IMR-90 (cell line): ENCODE measurements around the gene TRAPPC10. TPM values are rescaled to one million over a fixed set of nuclear protein-coding genes. Genes with fewer than 3 reads are reported as not detected.
"Not testable (repeated sequence)": the region's sequence is repeated elsewhere in the genome, so short reads cannot be mapped to it uniquely, and the experiment has no call there.

Experiments used
- ATAC-seq: fragments of 200-7000 bp; cut with Tn5 transposase; 2 replicates; pipeline ENCODE4 v1.9.1; 2020; ENCODE audit warnings: low read depth, mild to moderate bottlenecking, moderate library complexity
- BruUV-seq: library from RNA; stranded (reverse); fragments of 400-500 nt; replicated peaks from 2 replicates; lab custom pipeline; 2021; lab: Mats Ljungman, UMichigan
- CTCF ChIA-PET: fragments of 300-600 bp; formaldehyde crosslinking; extraction: SDS; loops from one replicate; lab custom pipeline; 2021; ENCODE audit warnings: antibody characterized with exemption; lab: Yijun Ruan, JAX
- POLR2A ChIA-PET: fragments of 300-600 bp; sonication (Branson Sonifier 250); formaldehyde crosslinking; loops from one replicate; lab custom pipeline; 2022; ENCODE audit warnings: antibody characterized with exemption; ENCODE audit not compliant: unreplicated experiment; lab: Charles Lee
- DNase-seq: peaks from one replicate; pipeline ENCODE4 v3.0.0; 2013
- H2AFZ ChIP-seq: replicated peaks from 2 replicates; pipeline ENCODE3; 2013; ENCODE audit warnings: low read length, mild to moderate bottlenecking; ENCODE audit not compliant: poor library complexity
- H2AK5ac ChIP-seq: 2 replicates; pipeline ENCODE4 v1.6.1; 2013; ENCODE audit warnings: low read depth, low read length, inconsistent platforms
- H2AK9ac ChIP-seq: replicated peaks from 2 replicates; pipeline ENCODE3; 2013; ENCODE audit warnings: mild to moderate bottlenecking, low read depth, low read length, moderate library complexity; ENCODE audit not compliant: poor library complexity
- H2BK120ac ChIP-seq: 2 replicates; pipeline ENCODE4 v1.6.1; 2013; ENCODE audit warnings: low read depth, low read length, inconsistent platforms
- H2BK15ac ChIP-seq: 3 replicates; pipeline ENCODE4 v1.6.1; 2013; ENCODE audit warnings: low read depth, low read length, inconsistent platforms
- H2BK20ac ChIP-seq: 2 replicates; pipeline ENCODE4 v1.6.1; 2013; ENCODE audit warnings: low read depth, mild to moderate bottlenecking, inconsistent platforms, low read length, moderate library complexity
- H2BK5ac ChIP-seq: 2 replicates; pipeline ENCODE4 v1.6.1; 2013; ENCODE audit warnings: mild to moderate bottlenecking, low read depth, low read length, inconsistent platforms; ENCODE audit not compliant: poor library complexity, severe bottlenecking
- H3K14ac ChIP-seq: replicated peaks from 2 replicates; pipeline ENCODE4 v1.6.1; 2013; ENCODE audit warnings: low read depth, low read length, inconsistent platforms
- H3K18ac ChIP-seq: 2 replicates; pipeline ENCODE4 v1.6.1; 2013; ENCODE audit warnings: low read depth, low read length, control low read depth
- H3K23ac ChIP-seq: 2 replicates; pipeline ENCODE4 v1.6.1; 2013; ENCODE audit warnings: low read depth, low read length, inconsistent platforms
- H3K27ac ChIP-seq: 2 replicates; pipeline ENCODE4 v1.5.1; 2013; ENCODE audit warnings: mild to moderate bottlenecking, control low read depth, low read length; ENCODE audit not compliant: insufficient read depth
- H3K27me3 ChIP-seq: 2 replicates; pipeline ENCODE4 v1.6.1; 2013; ENCODE audit warnings: low read length; ENCODE audit not compliant: control insufficient read depth, insufficient read depth
- H3K36me3 ChIP-seq: 2 replicates; pipeline ENCODE4 v1.6.1; 2013; ENCODE audit warnings: low read length, mixed read lengths; ENCODE audit not compliant: control insufficient read depth, insufficient read depth
- H3K4ac ChIP-seq: 2 replicates; pipeline ENCODE4 v1.6.1; 2013; ENCODE audit warnings: low read depth, low read length, inconsistent platforms
- H3K4me1 ChIP-seq: 2 replicates; pipeline ENCODE4 v1.6.1; 2013; ENCODE audit warnings: low read length, mixed read lengths; ENCODE audit not compliant: control insufficient read depth, insufficient read depth
- H3K4me2 ChIP-seq: 2 replicates; pipeline ENCODE4 v1.6.1; 2013; ENCODE audit warnings: low read depth, mild to moderate bottlenecking, control low read depth, low read length, moderate library complexity
- H3K4me3 ChIP-seq: 2 replicates; pipeline ENCODE4 v1.5.1; 2013; ENCODE audit warnings: low read depth, mild to moderate bottlenecking, control low read depth, low read length, moderate library complexity; ENCODE audit not compliant: insufficient read depth
- H3K56ac ChIP-seq: 2 replicates; pipeline ENCODE4 v1.6.1; 2013; ENCODE audit warnings: low read length, inconsistent platforms; ENCODE audit not compliant: insufficient read depth; ENCODE audit errors: extremely low read depth
- H3K79me1 ChIP-seq, 2 experiments: 2 replicates each; pipeline ENCODE4 v1.6.1; 2013; ENCODE audit warnings: low read length in 2 of 2, inconsistent platforms in 1 of 2, low read depth in 1 of 2
- H3K9ac ChIP-seq: 2 replicates; pipeline ENCODE4 v1.6.1; 2013; ENCODE audit warnings: low read depth, low read length, control low read depth
- H3K9me1 ChIP-seq: 2 replicates; pipeline ENCODE4 v1.6.1; 2013; ENCODE audit warnings: low read length, inconsistent platforms; ENCODE audit not compliant: insufficient read depth
- H3K9me3 ChIP-seq: 2 replicates; pipeline ENCODE4 v1.6.1; 2013; ENCODE audit warnings: low read length; ENCODE audit not compliant: control insufficient read depth, insufficient read depth
- H4K20me1 ChIP-seq: 2 replicates; pipeline ENCODE4 v1.6.1; 2013; ENCODE audit warnings: low read length, inconsistent platforms; ENCODE audit not compliant: insufficient read depth
- H4K5ac ChIP-seq: 2 replicates; pipeline ENCODE4 v1.6.1; 2013; ENCODE audit warnings: mild to moderate bottlenecking, low read depth, low read length, control low read depth
- H4K8ac ChIP-seq, 2 experiments: 2 replicates each; pipeline ENCODE4 v1.6.1; 2013; ENCODE audit warnings: low read depth in 2 of 2, low read length in 2 of 2, control low read depth in 1 of 2, inconsistent platforms in 1 of 2
- H4K91ac ChIP-seq: 2 replicates; pipeline ENCODE4 v1.6.1; 2013; ENCODE audit warnings: low read depth, low read length, inconsistent platforms; ENCODE audit not compliant: insufficient read depth
- WGBS, 2 experiments: methylation state at CpG; one replicate each; pipeline versions ENCODE4 v1.1.5 to v1.1.7; 2013; ENCODE audit warnings: missing lambda C conversion rate in 2 of 2; ENCODE audit not compliant: insufficient read length in 1 of 2; ENCODE audit errors: extremely low coverage in 2 of 2; 5-methylcytosine and 5-hydroxymethylcytosine counted together
- dilution Hi-C: fragments of 300-500 bp; cut with HindIII; formaldehyde crosslinking; loops from one replicate; pipeline ENCODE4 v1.14.3; 2018; ENCODE audit warnings: low sequenced_read_pairs; ENCODE audit not compliant: unreplicated experiment
- in situ Hi-C: fragments of 300-500 bp; cut with MboI; formaldehyde crosslinking; loops from 3 replicates; pipeline ENCODE4 v1.14.3; 2019; ENCODE audit warnings: low sequenced_read_pairs, inconsistent platforms, mixed read lengths
- intact Hi-C: fragments of 100-400 bp; cut with micrococcal nuclease; formaldehyde crosslinking; loops from 2 replicates; pipeline ENCODE4 v1.10.0; 2022
- polyA plus RNA-seq, 3 experiments: library from polyadenylated mRNA; depleted of rRNA; stranded (reverse); fragments of >200 nt; gene quantifications; 2 replicates each; pipeline ENCODE4 v1.2.3, GENCODE V29; 2012; ENCODE audit warnings: low replicate concordance in 1 of 3
- total RNA-seq: library from RNA; depleted of rRNA; stranded (reverse); fragments of >200 nt; gene quantifications from 2 replicates; pipeline ENCODE4 v1.2.3, GENCODE V29; 2012

Gene TRAPPC10
- total and polyA plus RNA-seq, 2 of the 4 experiments (the other 2 are of a cell fraction) = 17.8 to 18.1 TPM

DNA sequence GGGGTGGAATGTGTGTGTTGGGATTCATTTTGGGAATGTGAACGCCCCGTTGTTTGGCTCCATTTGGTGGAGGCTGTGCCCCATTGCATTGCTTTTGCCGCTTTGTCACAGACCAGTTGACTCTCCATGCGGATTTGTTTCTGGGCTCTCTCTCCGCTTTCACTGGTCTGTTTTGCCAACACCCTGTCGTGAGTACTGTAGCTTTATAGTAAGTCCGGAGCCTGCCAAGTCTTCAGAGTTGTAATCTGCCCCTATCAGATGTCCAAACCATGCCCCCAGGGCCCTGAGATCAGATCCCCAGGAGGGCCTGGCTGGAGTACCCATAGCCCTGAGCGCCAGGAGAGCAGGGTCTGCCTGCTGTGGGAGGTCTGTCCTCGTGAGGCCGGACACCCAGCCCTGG lies 138.1 kb downstream of the TRAPPC10 start:
- POLR2A ChIA-PET, H3K9me3 ChIP-seq, H3K27ac ChIP-seq, H3K4me1 ChIP-seq, H2AK5ac ChIP-seq, H2AFZ ChIP-seq, H3K4me3 ChIP-seq, DNase-seq, H4K20me1 ChIP-seq, H2BK15ac ChIP-seq, H2BK5ac ChIP-seq, H4K5ac ChIP-seq, BruUV-seq, H3K9me1 ChIP-seq, H3K9ac ChIP-seq, H3K27me3 ChIP-seq, CTCF ChIA-PET, H2BK20ac ChIP-seq, dilution Hi-C loops, H3K36me3 ChIP-seq, H3K18ac ChIP-seq, H3K79me1 ChIP-seq, H3K23ac ChIP-seq, ATAC-seq, in situ Hi-C loops, H4K91ac ChIP-seq, intact Hi-C loops, H2AK9ac ChIP-seq, H3K4me2 ChIP-seq, H3K56ac ChIP-seq, H2BK120ac ChIP-seq, H4K8ac ChIP-seq, H3K4ac ChIP-seq, H3K14ac ChIP-seq: not testable (repeated sequence)
- no CpG with 5 or more reads among the region's 10 CpGs for WGBS, 2 experiments

DNA sequence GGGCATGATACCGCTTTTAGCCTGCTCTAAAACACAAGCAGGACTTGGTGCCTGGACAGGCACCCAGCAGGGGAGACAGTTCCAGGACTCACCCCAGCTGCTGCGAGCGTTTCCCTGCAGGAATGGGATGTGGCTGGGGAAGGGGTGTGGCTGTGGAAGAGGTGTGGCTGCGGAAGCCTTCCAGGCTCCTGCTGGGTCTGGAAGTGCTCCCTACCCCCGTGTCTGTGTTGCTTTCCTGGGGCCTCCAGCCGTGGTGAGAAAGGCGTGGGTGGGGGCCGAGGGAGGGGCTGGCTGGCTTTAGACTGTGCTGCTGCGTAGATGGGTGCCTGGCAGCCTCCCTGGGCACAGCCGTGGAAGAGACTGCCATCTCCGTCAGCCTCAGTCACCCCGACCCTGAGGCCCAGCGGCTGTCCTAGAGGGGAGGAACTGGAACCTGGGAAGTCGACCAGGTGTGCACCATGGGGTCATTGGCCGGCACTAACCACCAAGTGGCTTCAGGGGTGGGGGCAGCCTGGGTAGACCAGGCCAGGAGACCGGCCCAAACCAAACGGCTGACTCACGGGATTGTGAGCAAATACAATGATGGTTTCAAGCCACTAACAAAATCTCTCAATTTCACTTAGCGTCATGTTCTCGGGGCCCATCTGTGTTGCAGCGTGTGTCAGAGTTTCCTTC lies 141.2 kb downstream of the TRAPPC10 start:
- intact Hi-C loops, H3K9me3 ChIP-seq, H3K4me2 ChIP-seq, H3K27ac ChIP-seq, H3K56ac ChIP-seq, H2AK5ac ChIP-seq, in situ Hi-C loops, ATAC-seq, POLR2A ChIA-PET, H3K4me1 ChIP-seq, DNase-seq, H3K9me1 ChIP-seq, H3K4me3 ChIP-seq, H4K5ac ChIP-seq, dilution Hi-C loops, CTCF ChIA-PET, H2BK5ac ChIP-seq, H2BK120ac ChIP-seq, H3K27me3 ChIP-seq, H4K8ac ChIP-seq, H4K91ac ChIP-seq, H2AFZ ChIP-seq, H3K9ac ChIP-seq, H3K4ac ChIP-seq, H4K20me1 ChIP-seq, H3K14ac ChIP-seq, H2AK9ac ChIP-seq, H2BK20ac ChIP-seq, BruUV-seq, H3K36me3 ChIP-seq, H3K23ac ChIP-seq, H2BK15ac ChIP-seq, H3K18ac ChIP-seq, H3K79me1 ChIP-seq: not testable (repeated sequence)
- no CpG with 5 or more reads among the region's 21 CpGs for WGBS, 2 experiments
